ENCODE measurements around the gene JAKMIP2.

Gene JAKMIP2

DNA sequence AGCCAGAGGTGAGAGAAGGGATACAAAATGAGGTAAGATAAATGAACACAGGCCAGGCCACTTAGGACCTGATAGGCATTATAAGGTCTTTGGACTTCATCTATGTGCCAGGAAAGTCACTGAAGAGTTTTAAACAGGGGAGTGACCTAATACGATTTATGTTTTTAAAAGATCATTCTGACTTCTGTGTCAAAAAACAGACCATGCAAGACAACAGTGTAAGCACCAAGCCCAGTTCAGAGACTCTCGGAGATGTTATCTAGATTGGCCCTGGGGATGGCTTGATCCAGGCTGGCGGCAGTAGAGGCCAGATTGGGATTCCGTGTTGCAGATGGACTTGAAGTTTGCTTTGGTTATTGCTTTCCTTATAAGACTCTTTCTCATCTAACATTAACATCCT, 229.6 kb downstream of the JAKMIP2 start:
- in situ Hi-C loops (cut with MboI; ENCODE audit: low pct_unique_long_range_greater_than_20kb, low sequenced_read_pairs), result no loop called here
- DNase-seq, result no peak

DNA sequence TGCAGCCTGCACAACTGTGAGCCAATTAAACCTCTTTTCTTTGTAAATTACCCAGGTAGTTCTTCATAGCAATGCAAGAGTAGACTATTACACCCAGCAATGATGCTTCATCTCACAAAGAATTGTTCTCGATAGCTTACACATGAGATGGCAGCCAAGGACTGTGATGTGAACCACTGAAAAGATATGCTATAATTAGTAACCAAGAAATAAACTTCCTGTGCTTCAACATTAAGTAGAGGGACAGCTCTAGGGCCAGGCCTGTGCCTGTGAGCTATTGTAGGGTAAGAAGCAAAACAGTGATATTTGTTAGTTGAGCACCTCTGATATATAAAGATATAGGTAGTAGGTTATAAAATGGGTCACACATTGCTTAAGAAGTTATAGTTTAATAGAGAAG, 230.9 kb downstream of the JAKMIP2 start:
- in situ Hi-C loops (cut with MboI; ENCODE audit: low pct_unique_long_range_greater_than_20kb, low sequenced_read_pairs), result no loop called here
- no peak for DNase-seq

DNA sequence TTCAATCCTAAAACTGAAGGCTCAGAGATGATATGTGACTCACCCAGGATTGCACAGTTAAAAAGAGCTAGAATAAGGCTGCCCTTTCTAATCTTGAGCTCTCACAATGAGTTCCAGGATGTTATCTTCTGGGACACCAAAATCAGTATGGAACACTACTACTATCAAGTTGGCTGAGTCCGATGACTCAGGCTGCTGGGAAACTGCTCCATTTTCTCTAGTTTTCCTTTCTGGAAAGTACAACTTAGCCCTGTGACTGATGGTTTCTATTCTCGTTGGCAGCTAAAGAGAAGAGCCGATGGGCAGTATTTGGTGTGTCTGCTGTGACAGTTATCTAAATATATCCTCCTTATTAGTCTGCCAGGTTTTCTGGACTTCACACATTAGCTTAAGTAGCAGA, 234.8 kb downstream of the JAKMIP2 start:
- no peak for DNase-seq
- in situ Hi-C loops (cut with MboI; ENCODE audit: low pct_unique_long_range_greater_than_20kb, low sequenced_read_pairs), result no loop called here

DNA sequence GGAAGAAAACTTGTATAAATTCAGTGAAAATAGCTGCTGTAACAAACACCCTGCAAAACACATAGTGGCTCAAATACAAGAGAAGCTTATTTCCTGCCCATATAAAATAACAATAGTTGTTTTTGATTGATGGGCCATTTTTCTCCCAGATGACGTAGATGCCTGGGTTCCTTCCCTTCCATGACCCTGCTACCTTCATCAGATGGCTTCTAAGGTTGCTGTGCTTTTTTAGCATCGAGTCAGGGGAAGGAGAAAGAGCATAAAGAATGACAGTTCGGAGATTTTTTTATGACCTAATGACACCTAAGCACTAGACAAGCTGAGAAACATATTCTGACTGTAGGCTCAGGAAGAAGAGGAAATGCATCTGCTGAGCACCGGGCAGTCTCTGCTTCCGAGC, 238.0 kb downstream of the JAKMIP2 start:
- in situ Hi-C loops (cut with MboI; ENCODE audit: low pct_unique_long_range_greater_than_20kb, low sequenced_read_pairs), result no loop called here
- no peak for DNase-seq

DNA sequence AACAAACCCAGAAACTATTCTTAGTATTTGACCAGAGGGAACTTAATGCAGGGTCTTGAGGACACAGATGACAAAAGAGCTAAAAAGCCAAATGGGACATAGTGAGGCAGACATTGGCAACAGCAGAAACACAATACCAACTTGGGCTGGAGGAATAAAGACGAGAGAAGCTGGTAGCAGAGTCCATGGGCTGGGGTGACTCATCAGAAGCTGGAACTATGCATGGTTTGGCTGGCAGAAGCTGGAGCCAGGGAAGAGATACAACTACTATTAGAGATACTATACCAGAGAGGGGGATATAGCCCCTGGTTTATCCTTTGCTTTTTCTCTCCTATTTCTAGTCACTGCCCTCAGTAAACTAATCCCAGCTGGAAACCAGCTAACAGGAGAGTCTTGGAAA, 243.5 kb downstream of the JAKMIP2 start:
- DNase-seq, result no peak
- in situ Hi-C loops (cut with MboI; ENCODE audit: low pct_unique_long_range_greater_than_20kb, low sequenced_read_pairs), result no loop called here

DNA sequence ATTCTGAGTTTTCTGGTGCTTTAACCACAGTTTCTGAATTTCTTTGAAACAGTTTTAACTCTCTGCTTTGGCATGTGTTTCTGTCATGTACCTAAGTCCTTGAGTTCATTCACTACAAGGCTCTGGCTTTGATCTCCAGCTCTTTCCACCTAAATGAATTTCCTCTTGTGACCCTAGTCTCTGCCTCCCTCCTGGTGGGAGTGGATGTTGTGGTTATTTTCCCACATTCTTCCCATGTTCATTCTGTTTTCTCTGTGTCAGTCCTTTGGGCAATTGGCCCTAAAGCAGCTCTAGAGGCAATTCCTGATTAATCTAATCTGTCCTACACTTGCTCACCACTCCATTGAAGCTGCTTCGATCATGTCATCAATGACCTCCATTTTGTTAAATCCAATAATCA, 244.3 kb downstream of the JAKMIP2 start:
- in situ Hi-C loops (cut with MboI; ENCODE audit: low pct_unique_long_range_greater_than_20kb, low sequenced_read_pairs), result no loop called here

More for the DNA sequence above, 244.3 kb downstream of the JAKMIP2 start:
- no peak for DNase-seq

Measured in KBM-7 (cell line).